PC-9 (cell line): ENCODE data around the gene FAM120A. TPM values are rescaled to one million over a fixed set of nuclear protein-coding genes. Genes with fewer than 3 reads are reported as not detected.

ENCODE experiments used
- BruUV-seq: library from RNA; stranded (reverse); fragments of 400-500 nt; replicated peaks from 2 replicates; lab custom pipeline; 2021; lab: Mats Ljungman, UMichigan
- CTCF ChIA-PET: fragments of 300-600 bp; sonication (Branson Sonifier 250); formaldehyde crosslinking; loops from one replicate; lab custom pipeline; 2022; ENCODE audit warnings: antibody characterized with exemption; lab: Charles Lee
- POLR2A ChIA-PET: fragments of 300-600 bp; sonication (Branson Sonifier 250); formaldehyde crosslinking; loops from one replicate; lab custom pipeline; 2022; ENCODE audit warnings: antibody characterized with exemption; ENCODE audit not compliant: unreplicated experiment; lab: Charles Lee
- DNase-seq, 2 experiments: peaks; one replicate each; pipeline versions ENCODE4 v3.0.0 to v3.0.0-alpha.2; 2015 to 2022; ENCODE audit warnings: mixed read lengths in 1 of 2
- H2AFZ ChIP-seq: fragments of 200-600 bp; sonication (generic); 2 replicates; pipeline ENCODE4 v1.8.1; 2017; ENCODE audit warnings: antibody characterized with exemption
- H3F3A ChIP-seq: fragments of 200-600 bp; sonication (generic); 2 replicates; pipeline ENCODE4 v1.8.1; 2017; ENCODE audit warnings: antibody characterized with exemption, mild to moderate bottlenecking, low read depth; ENCODE audit not compliant: insufficient read depth
- H3K27ac ChIP-seq: fragments of 200-600 bp; sonication (generic); 2 replicates; pipeline ENCODE4 v1.6.1; 2016; ENCODE audit warnings: mixed run types
- H3K27me3 ChIP-seq: fragments of 200-600 bp; sonication (generic); 2 replicates; pipeline ENCODE4 v1.6.1; 2016; ENCODE audit warnings: low read depth, mixed run types; ENCODE audit not compliant: insufficient read depth
- H3K36me3 ChIP-seq: fragments of 200-600 bp; sonication (generic); 2 replicates; pipeline ENCODE4 v1.6.1; 2016; ENCODE audit warnings: low read depth, mixed run types
- H3K4me1 ChIP-seq: fragments of 200-600 bp; sonication (generic); replicated peaks from 2 replicates; pipeline ENCODE4 v1.6.1; 2016; ENCODE audit warnings: mixed run types; ENCODE audit not compliant: insufficient read depth
- H3K4me2 ChIP-seq: fragments of 200-600 bp; sonication (generic); 2 replicates; pipeline ENCODE4 v1.6.1; 2017; ENCODE audit warnings: mixed run types
- H3K4me3 ChIP-seq: fragments of 200-600 bp; sonication (generic); 2 replicates; pipeline ENCODE4 v1.6.1; 2016; ENCODE audit warnings: mixed run types
- H3K79me2 ChIP-seq: fragments of 200-600 bp; sonication (generic); 2 replicates; pipeline ENCODE4 v1.6.1; 2017; ENCODE audit warnings: low read depth, mixed run types
- H3K9me2 ChIP-seq: fragments of 200-600 bp; sonication (generic); 2 replicates; pipeline ENCODE4 v1.8.1; 2017; ENCODE audit warnings: mild to moderate bottlenecking; ENCODE audit not compliant: insufficient read depth
- H3K9me3 ChIP-seq: fragments of 200-600 bp; sonication (generic); 2 replicates; pipeline ENCODE4 v1.8.1; 2016; ENCODE audit warnings: low read depth; ENCODE audit not compliant: insufficient read depth
- H4K20me1 ChIP-seq: fragments of 200-600 bp; sonication (generic); 2 replicates; pipeline ENCODE4 v1.8.1; 2017; ENCODE audit not compliant: insufficient read depth
- EZH2 ChIP-seq: fragments of 200-600 bp; sonication (generic); IDR thresholded peaks from 2 replicates; pipeline ENCODE4 v1.8.0; 2017; ENCODE audit warnings: antibody characterized with exemption, low read depth
- intact Hi-C: fragments of 100-400 bp; cut with micrococcal nuclease; formaldehyde crosslinking; loops from one replicate; pipeline ENCODE4 v1.10.0; 2022; ENCODE audit not compliant: unreplicated experiment
- total RNA-seq: library from RNA; stranded (reverse); gene quantifications from 2 replicates; pipeline ENCODE4 v1.2.3, GENCODE V29; 2021
- TF ChIP-seq, protein P1 (sequence below): fragments of 200-600 bp; sonication (generic); conservative IDR thresholded peaks from 2 replicates; pipeline ENCODE4 v1.6.1; 2017; ENCODE audit warnings: mixed run types, antibody characterized with exemption, mild to moderate bottlenecking, moderate library complexity

Gene FAM120A
- total RNA-seq, 1 experiment from 2014 or later: 171 TPM

DNA sequence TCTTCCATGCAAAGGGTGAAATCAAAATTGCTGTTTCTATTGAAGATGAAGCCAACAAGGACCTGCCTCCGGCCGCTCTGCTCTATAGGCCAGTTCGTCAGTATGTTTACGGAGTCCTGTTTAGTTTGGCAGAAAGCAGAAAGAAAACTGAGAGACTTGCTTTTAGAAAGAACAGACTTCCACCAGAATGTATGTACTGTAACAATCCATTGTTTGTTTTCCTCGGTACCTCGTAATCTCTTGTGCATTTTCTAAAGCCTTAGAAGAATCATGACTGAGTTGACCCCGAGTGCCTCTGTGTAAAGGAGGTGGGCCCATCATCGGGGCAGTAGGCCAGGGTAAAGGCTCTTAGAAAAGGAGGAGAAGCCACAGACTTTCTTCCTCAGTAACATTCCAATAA lies 80.7 kb downstream of the FAM120A start:
- H3K27ac ChIP-seq: no peak overlapping the region
- 0 out of 2 replicates have a peak, but pooled peaks cover 19% of the 10 kb centered on the region for H3K36me3 ChIP-seq
- ChIA-PET POLR2A (no interaction called here), CTCF (no interaction called here)
- H3K4me2 ChIP-seq: no peak overlapping the region
- intact Hi-C loops: no loop called here
- H3F3A ChIP-seq: no peaks in the 10 kb centered on the region; the same call in 1 of the 2 replicates
- H3K79me2 ChIP-seq: no peaks in the 10 kb centered on the region
- H4K20me1 ChIP-seq: peaks cover 9% of the 10 kb centered on the region; the same call in 1 of the 2 replicates
- H3K4me1 ChIP-seq: no peaks in the 10 kb centered on the region
- TF ChIP-seq, protein P1, sequence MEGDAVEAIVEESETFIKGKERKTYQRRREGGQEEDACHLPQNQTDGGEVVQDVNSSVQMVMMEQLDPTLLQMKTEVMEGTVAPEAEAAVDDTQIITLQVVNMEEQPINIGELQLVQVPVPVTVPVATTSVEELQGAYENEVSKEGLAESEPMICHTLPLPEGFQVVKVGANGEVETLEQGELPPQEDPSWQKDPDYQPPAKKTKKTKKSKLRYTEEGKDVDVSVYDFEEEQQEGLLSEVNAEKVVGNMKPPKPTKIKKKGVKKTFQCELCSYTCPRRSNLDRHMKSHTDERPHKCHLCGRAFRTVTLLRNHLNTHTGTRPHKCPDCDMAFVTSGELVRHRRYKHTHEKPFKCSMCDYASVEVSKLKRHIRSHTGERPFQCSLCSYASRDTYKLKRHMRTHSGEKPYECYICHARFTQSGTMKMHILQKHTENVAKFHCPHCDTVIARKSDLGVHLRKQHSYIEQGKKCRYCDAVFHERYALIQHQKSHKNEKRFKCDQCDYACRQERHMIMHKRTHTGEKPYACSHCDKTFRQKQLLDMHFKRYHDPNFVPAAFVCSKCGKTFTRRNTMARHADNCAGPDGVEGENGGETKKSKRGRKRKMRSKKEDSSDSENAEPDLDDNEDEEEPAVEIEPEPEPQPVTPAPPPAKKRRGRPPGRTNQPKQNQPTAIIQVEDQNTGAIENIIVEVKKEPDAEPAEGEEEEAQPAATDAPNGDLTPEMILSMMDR: no peak
- TF ChIP-seq EZH2: no peak
- BruUV-seq: no TSS peak
- H2AFZ ChIP-seq: no peak overlapping the region
- no peak overlapping the region for H3K4me3 ChIP-seq
- no peak for DNase-seq
- H3K27me3 ChIP-seq: no peaks in the 10 kb centered on the region
- H3K9me3 ChIP-seq: no peaks in the 10 kb centered on the region
- H3K9me2 ChIP-seq: no peaks in the 10 kb centered on the region

DNA sequence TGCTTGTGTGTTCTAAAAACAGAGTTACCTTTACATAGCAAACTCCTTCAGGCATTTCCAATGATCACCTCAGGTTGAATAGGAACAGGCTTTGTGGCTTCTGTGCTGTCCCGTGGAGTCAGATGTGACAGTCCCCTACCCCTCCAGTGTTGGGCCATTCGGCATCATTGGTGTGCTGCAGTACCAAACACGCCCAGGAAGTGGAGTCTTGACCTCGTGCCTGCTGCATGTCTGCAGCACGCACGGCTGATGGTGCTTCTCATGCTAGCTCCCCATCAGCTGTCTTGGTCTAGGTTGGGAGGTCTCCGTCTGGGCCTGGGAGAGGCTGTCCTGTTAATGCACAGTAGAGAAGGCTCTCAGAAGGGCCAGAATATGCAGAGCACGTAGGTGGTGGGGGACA lies 82.4 kb downstream of the FAM120A start:
- Histone ChIP-seq H3K4me3 (no peak overlapping the region), H2AFZ (no peak overlapping the region), H3K4me2 (no peak overlapping the region), H4K20me1 (peaks cover 9% of the 10 kb centered on the region; the same call in 1 of the 2 replicates), H3K27ac (no peak overlapping the region), H3K27me3 (no peaks in the 10 kb centered on the region), H3K79me2 (no peaks in the 10 kb centered on the region), H3K4me1 (no peaks in the 10 kb centered on the region), H3K36me3 (0 out of 2 replicates have a peak, but pooled peaks cover 28% of the 10 kb centered on the region), H3F3A (no peaks in the 10 kb centered on the region; the same call in 1 of the 2 replicates), H3K9me2 (no peaks in the 10 kb centered on the region), H3K9me3 (no peaks in the 10 kb centered on the region)
- intact Hi-C loops: no loop called here
- no peak for DNase-seq
- BruUV-seq: no TSS peak
- TF ChIP-seq, protein P1: no peak
- no peak for TF ChIP-seq EZH2
- ChIA-PET POLR2A (interaction anchor here (0.7 kb wide), 1 partner anchor 414 kb away, joined by 3 read pairs; no protein-coding TSS in a partner anchor), CTCF (no interaction called here)

DNA sequence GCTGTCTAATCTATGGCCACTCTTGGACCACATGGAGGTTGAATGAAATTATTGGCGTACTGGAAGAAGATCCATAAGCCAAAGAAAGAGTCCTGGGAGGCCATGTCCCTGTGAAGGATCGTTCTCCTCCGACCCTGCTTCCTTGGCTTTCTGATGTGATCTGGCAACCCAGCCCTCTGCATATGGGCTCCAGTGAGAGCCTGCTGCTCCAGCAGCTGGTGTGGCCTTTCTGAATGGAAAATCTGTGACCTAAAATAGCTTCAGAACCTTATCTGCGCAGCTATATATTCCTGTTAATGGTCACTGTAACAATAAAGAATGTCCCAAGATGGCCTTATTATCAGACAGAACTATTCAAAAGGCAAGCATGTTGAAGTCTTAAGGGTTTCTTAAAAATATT lies 84.7 kb downstream of the FAM120A start:
- intact Hi-C loops: no loop called here

More for the DNA sequence above, 84.7 kb downstream of the FAM120A start:
- no peaks in the 10 kb centered on the region; the same call in 1 of the 2 replicates for H3F3A ChIP-seq
- H3K9me3 ChIP-seq: no peaks in the 10 kb centered on the region
- TF ChIP-seq, protein P1: no peak
- ChIA-PET POLR2A (no interaction called here), CTCF (no interaction called here)
- H3K79me2 ChIP-seq: no peaks in the 10 kb centered on the region
- no peak for DNase-seq
- H3K9me2 ChIP-seq: no peaks in the 10 kb centered on the region
- no peaks in the 10 kb centered on the region for H3K4me1 ChIP-seq
- BruUV-seq: no TSS peak
- no peak overlapping the region for H3K4me2 ChIP-seq
- H2AFZ ChIP-seq: no peak overlapping the region
- H3K27me3 ChIP-seq: no peaks in the 10 kb centered on the region
- no peak overlapping the region for H3K4me3 ChIP-seq
- peaks cover 39% of the 10 kb centered on the region; the same call in 1 of the 2 replicates for H3K36me3 ChIP-seq
- no peak overlapping the region for H3K27ac ChIP-seq
- H4K20me1 ChIP-seq: peaks cover 9% of the 10 kb centered on the region; the same call in 1 of the 2 replicates
